ENCODE results near the gene CNNM2.
"Not testable (repeated sequence)": the region's sequence is repeated elsewhere in the genome, so short reads cannot be mapped to it uniquely, and the experiment has no call there.

Gene CNNM2

GRCh38 chr10:102926842-102927241, 8.7 kb downstream of the CNNM2 start:
- no peak for DNase-seq (ENCODE audit: low read depth, low spot score)

DNA sequence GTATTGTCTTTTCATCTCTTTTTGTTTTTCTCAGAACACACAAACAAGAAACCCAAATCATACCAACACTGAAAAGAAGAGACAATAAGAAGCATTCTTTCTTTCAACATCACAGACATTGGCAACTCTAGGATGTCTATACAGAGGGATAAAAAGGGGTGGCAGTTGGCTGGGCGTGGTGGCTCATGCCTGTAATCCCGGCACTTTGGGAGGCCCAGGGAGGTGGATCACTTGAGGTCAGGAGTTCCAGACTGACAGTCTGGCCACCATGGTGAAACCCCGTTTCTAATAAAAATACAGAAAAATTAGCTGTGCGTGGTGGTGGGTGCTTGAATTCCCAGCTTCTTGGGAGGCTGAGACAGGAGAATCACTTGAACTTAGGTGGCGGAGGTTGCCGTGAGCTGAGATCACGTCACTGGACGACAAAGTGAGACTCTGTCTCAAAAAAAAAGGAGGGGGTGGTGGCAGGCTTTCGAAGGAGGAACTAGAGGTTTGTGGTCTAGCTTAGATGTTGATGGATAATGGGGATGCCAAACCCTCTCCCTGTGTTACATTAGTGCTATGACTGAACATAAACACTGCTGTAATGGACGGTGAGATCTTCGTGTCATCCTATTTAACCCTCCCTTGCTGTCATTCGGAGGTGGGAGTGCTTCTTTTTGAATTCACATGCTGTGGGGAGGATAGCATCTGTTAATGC, 9.4 kb downstream of the CNNM2 start:
- no peak for DNase-seq (ENCODE audit: low read depth, low spot score)

DNA sequence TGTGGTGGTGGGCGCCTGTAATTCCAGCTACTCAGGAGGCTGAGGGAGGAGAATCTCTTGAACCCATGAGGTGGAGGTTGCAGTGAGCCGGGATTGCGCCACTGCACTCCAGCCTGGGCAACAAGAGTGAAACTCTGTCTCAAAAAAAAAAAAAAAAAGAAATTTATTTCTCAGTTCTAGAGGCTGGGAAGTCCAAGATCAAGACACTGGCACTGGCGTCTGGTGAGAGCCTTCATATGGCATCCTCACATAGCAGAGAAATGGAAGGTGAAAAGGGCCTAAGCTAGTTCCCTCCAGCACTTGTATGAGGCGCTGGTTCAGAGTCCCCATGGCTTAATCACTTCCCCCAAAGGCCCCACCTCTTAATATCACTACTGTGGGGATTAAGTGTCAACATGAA, 10.3 kb downstream of the CNNM2 start:
- not testable (repeated sequence) for DNase-seq (ENCODE audit: low read depth, low spot score)

GRCh38 chr10:102930720-102931119, 12.6 kb downstream of the CNNM2 start:
- DNase-seq (ENCODE audit: low read depth, low spot score), result no peak

- no peak for DNase-seq (ENCODE audit: low read depth, low spot score)
Measured at GRCh38 chr10:102931643-102932042, 13.5 kb downstream of the CNNM2 start.

DNA sequence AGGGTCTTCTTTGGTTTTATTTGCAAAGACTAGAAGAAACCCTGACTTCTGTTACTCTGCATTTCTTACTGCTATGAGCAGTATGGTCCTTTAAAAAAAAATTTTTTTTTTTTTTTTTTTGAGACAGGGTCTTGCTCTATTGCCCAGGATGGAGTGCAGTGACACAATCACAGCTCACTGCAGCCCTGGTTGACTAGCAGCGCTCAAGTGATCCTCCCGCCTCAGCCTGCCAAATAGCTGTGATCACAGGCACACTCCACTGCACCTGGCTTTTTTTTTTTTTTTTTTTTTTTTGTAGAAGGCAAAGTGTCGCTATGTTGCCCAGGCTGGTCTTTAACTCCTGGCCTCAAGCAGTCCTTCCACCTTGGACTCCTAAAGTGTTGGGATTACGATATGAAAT, 17.4 kb downstream of the CNNM2 start:
- DNase-seq (ENCODE audit: low read depth, low spot score), result no peak

- DNase-seq (ENCODE audit: low read depth, low spot score), result no peak
Measured at GRCh38 chr10:102935939-102936605, 18.0 kb downstream of the CNNM2 start.

DNA sequence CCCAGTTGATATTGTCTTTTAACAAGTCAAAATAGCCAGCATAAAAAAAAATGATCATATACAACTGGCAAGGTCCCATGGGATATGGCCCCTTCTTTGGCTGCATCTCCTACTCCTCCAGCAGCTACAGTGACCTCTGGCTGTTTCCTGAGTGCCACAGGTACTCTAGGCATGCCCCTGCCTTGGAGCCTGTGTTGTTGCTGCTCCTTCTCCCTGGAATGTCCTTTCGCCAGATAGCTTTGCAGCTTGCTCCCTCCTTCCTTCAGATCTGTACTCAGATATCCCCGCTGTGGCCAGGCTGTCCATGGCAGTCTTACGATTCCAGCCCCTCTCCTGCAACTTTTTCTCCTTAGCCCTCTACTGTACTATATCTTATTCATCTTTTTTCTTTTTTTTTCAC, 23.3 kb downstream of the CNNM2 start:
- no peak for DNase-seq (ENCODE audit: low read depth, low spot score)

DNA sequence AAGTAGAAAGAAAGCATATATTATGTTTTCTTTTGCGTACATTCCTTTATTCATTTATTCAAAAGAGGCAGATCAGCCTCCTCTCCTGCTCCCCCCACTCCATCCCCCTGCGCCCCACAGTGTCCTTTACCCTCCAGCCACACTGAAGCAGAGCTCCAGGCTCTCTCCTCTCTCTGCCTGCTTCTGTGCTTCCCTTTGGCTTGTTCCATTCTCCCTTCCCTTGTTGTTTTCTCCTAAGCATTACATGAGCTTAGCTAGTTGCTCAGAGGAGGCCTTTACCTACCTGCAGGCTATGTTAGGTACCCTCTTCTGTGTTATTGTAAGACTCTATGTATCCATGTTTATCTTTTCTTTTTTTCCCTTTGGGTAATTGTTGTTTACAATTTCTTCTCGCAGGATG, 27.4 kb downstream of the CNNM2 start:
- no peak for DNase-seq (ENCODE audit: low read depth, low spot score)

DNA sequence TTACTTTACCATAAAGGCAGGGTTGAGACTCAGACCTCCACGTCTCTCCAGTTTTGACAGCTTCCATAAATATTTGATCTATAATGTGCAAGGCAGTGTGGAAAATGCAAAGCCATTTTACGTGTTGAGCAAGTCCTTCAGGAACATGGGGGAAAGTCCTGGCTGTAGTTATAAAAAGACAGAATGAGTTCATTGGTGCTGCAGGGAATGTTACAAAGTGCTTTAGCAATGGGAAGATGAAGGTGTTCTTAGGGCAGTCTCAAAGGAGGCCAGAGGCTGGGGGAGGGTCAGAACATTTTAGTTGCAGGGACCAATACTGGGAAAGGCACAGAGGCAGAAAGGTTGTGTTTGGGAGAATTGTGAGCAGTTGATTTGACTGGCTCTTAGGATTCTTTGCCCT, 27.9 kb downstream of the CNNM2 start:
- DNase-seq (ENCODE audit: low read depth, low spot score), result no peak

DNA sequence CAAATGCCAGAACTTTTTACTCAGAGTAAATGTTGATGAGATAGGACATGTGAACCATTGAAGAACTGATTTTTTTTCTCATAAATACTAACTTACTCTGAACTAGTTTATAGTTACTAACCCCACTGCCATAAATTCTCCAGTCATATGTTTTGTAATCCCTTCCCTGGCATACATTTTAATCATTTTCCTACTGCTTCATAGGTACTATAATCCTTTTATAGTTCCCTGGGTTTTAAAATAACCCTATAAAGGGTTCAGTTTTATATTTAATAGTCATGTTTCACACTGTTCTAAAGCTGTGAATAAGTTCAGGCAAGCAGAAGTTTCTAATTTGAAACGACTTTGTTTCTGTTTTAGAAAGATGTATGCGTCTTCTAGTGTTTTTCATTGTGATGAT, 28.9 kb downstream of the CNNM2 start:
- no peak for DNase-seq (ENCODE audit: low read depth, low spot score)

GRCh38 chr10:102948176-102948575, 30.1 kb downstream of the CNNM2 start:
- DNase-seq (ENCODE audit: low read depth, low spot score), result no peak

DNA sequence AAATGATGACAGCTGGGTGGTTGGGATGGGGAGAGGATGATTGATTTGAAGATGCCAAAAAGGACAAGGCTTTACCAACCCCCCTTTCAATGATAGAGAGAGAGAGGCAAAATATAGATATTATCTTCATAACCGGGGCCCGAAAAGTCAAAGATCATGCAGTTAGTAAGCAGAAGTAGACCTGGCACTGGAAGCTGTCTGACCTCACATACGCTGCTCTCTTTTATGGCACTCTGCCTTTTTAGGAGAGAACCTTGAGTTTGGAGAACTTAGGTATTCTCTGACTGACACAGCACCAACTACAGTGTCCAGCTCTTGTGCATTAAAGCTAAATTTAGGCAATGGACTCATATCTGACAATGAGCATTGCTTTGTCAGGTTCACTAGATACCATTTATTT, 30.7 kb downstream of the CNNM2 start:
- DNase-seq (ENCODE audit: low read depth, low spot score), result no peak

DNA sequence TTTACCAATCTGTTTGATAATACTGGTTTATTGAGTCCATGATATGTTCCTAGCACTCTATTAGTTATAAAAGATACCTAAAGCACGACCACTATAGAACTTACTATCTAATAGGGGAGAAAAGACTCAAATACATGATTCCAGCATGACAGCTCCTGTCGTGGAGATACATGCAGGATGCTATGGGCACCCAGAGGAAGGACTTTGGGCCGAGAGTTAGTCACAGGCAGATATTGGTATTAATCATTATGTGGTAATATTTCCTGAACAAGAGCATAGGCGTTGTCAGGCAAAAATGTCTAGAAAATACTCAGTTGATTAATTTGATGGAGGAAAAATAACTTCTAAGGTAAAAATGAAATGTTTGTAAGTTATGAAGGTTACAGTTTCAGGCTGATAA, 31.8 kb downstream of the CNNM2 start:
- DNase-seq (ENCODE audit: low read depth, low spot score), result no peak

DNA sequence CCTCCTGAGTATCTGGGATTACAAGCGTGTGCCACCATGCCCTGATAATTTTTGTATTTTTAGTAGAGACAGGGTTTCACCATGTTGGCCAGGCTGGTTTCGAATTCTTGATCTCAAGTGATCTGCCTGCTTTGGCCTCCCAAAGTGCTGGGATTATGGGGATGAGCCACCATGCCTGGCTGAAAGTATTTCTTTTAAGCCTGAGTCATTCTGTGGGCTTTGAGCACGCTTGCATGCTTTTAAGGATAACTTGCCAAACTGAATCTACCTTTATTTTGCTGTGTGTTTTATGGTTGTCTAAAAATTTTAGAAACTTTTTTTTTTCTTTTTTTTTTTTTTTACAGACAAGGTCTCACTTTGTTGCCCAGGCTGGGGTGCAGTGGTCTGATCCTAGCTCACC, 33.2 kb downstream of the CNNM2 start:
- DNase-seq (ENCODE audit: low read depth, low spot score), result peak; percentile 16

- DNase-seq (ENCODE audit: low read depth, low spot score), result no peak
Measured at GRCh38 chr10:102959360-102959759, 41.3 kb downstream of the CNNM2 start.

GRCh38 chr10:102960157-102960556, 42.1 kb downstream of the CNNM2 start:
- DNase-seq (ENCODE audit: low read depth, low spot score), result no peak

GRCh38 chr10:102962267-102962666, 44.2 kb downstream of the CNNM2 start:
- no peak for DNase-seq (ENCODE audit: low read depth, low spot score)

DNA sequence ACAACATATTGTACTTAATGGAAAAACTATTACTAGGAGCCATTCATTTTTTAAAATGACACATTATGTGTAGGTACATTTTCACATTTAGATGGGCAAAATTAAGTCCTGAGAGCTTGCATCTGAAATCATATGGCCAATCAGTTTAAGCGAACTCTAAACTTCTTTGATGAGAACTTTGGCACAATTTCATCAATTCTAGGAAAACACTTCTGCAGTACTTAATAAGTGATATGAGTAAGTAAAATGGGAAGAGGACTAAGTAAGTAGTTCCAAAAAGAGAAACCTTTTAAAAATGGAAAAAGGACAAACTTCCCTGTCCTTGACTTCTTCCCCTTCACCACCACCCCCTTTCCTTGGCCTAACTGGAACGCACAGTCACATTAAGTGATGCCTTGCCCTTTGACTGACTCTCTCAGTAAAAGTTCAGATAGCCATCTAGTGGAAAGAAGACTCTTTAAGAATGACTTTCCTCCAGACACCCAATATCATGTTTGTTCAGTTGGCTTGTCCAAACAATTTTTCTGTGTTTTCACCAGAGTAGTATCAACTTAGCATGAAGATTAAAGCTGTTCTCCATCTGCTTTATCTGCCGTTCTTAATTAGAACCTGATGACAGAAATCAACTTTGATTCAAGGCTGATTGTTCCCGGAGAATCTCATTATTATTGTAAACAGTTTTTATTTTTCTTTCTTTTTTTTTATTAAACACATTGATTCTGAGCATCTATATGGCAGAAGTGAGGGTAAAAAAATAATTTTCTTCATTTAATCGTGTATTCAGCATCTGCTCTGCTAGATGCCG, 45.1 kb downstream of the CNNM2 start:
- DNase-seq (ENCODE audit: low read depth, low spot score), result no peak

- no peak for DNase-seq (ENCODE audit: low read depth, low spot score)
Measured at GRCh38 chr10:102963756-102964025, 45.6 kb downstream of the CNNM2 start.

- DNase-seq (ENCODE audit: low read depth, low spot score), result not testable (repeated sequence)
Measured at GRCh38 chr10:102964064-102964463, 46.0 kb downstream of the CNNM2 start.

- no peak for DNase-seq (ENCODE audit: low read depth, low spot score)
Measured at GRCh38 chr10:102964713-102965112, 46.6 kb downstream of the CNNM2 start.

DNA sequence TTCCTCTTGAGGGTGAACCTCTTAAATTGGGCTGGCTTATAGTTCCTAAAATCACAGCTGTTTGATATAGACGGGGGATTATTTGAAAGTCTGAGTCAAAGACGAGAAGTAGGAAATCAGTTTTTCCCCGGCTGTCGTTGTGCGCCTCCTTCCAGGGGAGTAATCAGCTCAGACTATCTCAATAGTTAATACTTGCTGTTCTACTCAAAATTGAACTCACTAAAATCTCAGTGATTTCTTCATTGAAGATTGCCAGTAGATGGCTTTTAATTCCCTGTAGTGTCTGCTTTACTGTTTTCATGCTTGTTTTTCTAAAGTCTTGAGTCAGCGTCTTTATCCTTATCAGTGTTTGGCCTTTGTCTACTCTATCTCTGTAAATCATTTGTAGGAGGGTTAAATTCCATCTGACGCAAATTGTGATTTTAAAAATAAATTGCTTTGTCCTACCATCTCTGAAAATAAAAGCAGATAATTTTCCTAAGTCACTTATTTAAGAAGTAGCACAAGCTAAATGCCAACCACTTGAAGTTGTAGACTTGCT, 47.3 kb downstream of the CNNM2 start:
- DNase-seq (ENCODE audit: low read depth, low spot score), result no peak

All from astrocyte of the hippocampus (primary cell).